ENCODE results near the gene TSHZ1. TPM values are rescaled to one million over a fixed set of nuclear protein-coding genes. Genes with fewer than 3 reads are reported as not detected.

Gene TSHZ1
- total and polyA plus RNA-seq, 5 donors from 2014 or later: 1.1 to 16.4 (median 1.5) TPM

DNA sequence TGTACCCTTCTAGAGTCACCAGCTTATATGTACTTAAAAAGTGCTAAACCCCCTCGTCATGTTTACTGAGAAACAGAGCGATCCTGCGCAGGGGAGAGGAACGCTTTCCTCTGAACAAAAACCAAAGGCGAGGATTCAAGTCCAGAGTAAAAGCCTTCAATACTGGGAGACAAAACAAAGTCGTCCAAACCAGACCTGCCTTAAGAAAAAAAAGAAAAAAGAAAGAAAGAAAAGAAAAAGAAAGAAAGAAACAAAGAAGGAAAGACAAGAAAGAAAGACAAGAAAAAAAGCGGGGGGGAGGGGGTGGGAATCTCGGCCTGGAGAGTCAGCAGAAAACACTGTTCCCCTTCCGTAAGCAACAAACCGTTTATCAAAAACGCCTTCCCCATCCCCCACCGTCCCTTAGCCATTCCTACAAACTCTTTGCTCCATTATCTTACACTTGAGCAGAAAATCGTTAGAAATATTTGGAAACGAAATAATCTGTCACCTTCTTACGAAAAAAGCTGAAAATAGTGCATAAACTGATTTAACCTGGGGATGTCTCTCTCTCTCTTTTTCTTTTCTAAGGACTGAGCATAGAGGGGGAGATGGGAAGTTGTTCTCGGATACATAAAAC lies 5.0 kb upstream of the TSHZ1 start:
- H3K27me3 Mint-ChIP-seq: peaks cover 20% of the 10 kb centered on the region
- H3K27me3 ChIP-seq (ENCODE audit: control insufficient read depth, insufficient read depth, low read length): no peaks in the 10 kb centered on the region
- no peak for DNase-seq
- H3K9me3 Mint-ChIP-seq: no peaks in the 10 kb centered on the region
- no peak overlapping the region for H3K27ac ChIP-seq (ENCODE audit: insufficient read depth, low read length, poor library complexity, severe bottlenecking)
- peaks cover 26 to 58% (median 37%) of the 10 kb centered on the region in 4 donors for H3K4me1 Mint-ChIP-seq
- peaks cover 11% of the 10 kb centered on the region for H3K36me3 ChIP-seq (ENCODE audit: control insufficient read depth, insufficient read depth, low read length)
- no peak for ATAC-seq (ENCODE audit: low read depth in 2 of 2)
- peak overlapping the region; percentile 42 to 79 (median 64) for H3K27ac Mint-ChIP-seq
- peak overlapping the region in 3 of 4 donors; percentile 91 to 100 (median 98) for H3K4me3 Mint-ChIP-seq
- H3K4me1 ChIP-seq (ENCODE audit: control insufficient read depth, insufficient read depth, low read length, poor library complexity, severe bottlenecking): peaks cover 35% of the 10 kb centered on the region
- peak overlapping the region; percentile 21 for H3K4me3 ChIP-seq (ENCODE audit: low read depth, low read length)
- H3K9me3 ChIP-seq (ENCODE audit: control insufficient read depth in 2 of 2, low read length in 2 of 2): no peaks in the 10 kb centered on the region
- peaks cover 12% of the 10 kb centered on the region for H3K36me3 Mint-ChIP-seq

DNA sequence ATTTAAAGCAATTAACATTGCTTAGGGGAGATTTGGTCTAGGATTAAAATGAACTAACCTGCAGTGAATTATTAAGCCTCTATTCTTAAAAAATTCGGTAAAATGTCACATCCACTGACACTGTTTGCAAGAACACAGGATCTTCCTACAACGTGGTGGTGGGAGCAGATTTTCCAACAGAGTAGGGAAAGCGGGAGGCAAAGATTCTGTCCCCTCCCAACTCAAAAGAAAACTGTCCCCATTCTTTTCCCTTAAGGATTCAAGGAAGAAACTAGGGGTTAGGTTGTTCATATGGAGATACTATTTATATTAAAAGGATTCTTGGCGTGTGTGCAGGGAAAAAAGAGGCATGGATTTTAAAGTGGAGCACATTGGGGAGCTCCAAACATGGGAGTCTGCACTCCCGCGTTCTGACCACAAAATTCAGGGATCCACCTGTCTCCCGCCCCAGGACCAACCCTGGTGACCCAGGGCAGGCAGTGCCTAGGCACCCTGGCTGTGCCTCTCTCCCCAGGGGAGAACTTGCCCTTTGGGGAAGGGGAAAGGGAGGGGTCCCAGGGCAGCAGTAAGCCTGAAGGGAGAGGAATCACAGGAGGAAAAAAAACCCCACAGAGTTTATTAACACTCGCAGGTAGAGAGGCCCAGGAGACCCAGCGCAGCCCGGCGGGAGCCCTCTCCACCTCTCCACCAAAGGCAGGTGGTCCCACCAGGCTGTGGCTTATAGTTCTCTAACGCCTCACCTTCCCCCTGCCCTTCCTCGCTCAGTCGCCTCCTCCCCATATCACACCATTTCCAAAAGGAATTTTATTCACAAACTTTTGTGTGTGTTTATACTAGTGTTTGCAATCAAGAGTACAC lies 3.9 kb upstream of the TSHZ1 start:
- peaks cover 31 to 57% (median 39%) of the 10 kb centered on the region in 4 donors for H3K4me1 Mint-ChIP-seq

GRCh38 chr18:75207310-75208154 lies 3.1 kb upstream of the TSHZ1 start:
- Mint-ChIP-seq H3K36me3 (no peaks in the 10 kb centered on the region), H3K4me1 (peaks cover 32 to 62% (median 41%) of the 10 kb centered on the region in 4 donors), H3K9me3 (peaks cover 0 to 1% (median 0%) of the 10 kb centered on the region in 7 donors), H3K27me3 (peaks cover 23% of the 10 kb centered on the region), H3K27ac (peak overlapping the region; percentile 94 to 100 (median 98)), H3K4me3 (peak overlapping the region; percentile 95 to 100 (median 98))
- Histone ChIP-seq H3K9me3 (ENCODE audit: control insufficient read depth in 2 of 2, low read length in 2 of 2) (no peaks in the 10 kb centered on the region), H3K27me3 (ENCODE audit: control insufficient read depth, insufficient read depth, low read length) (no peaks in the 10 kb centered on the region), H3K27ac (ENCODE audit: insufficient read depth, low read length, poor library complexity, severe bottlenecking) (peak overlapping the region; percentile 78), H3K4me3 (ENCODE audit: low read depth, low read length) (peak overlapping the region; percentile 85), H3K36me3 (ENCODE audit: control insufficient read depth, insufficient read depth, low read length) (no peaks in the 10 kb centered on the region), H3K4me1 (ENCODE audit: control insufficient read depth, insufficient read depth, low read length, poor library complexity, severe bottlenecking) (peaks cover 41% of the 10 kb centered on the region)
- peak in 1 of 2 donors; percentile 0 for ATAC-seq (ENCODE audit: low read depth in 2 of 2)
- peak in 2 of 3 donors; percentile 16 to 44 for DNase-seq

More for the DNA sequence above, 3.9 kb upstream of the TSHZ1 start:
- peak overlapping the region in 2 of 3 donors; percentile 45 to 94 for H3K27ac Mint-ChIP-seq
- Histone ChIP-seq H3K27me3 (ENCODE audit: control insufficient read depth, insufficient read depth, low read length) (no peaks in the 10 kb centered on the region), H3K4me1 (ENCODE audit: control insufficient read depth, insufficient read depth, low read length, poor library complexity, severe bottlenecking) (peaks cover 35% of the 10 kb centered on the region), H3K4me3 (ENCODE audit: low read depth, low read length) (peak overlapping the region; percentile 85), H3K9me3 (ENCODE audit: control insufficient read depth in 2 of 2, low read length in 2 of 2) (no peaks in the 10 kb centered on the region), H3K27ac (ENCODE audit: insufficient read depth, low read length, poor library complexity, severe bottlenecking) (peak overlapping the region; percentile 78), H3K36me3 (ENCODE audit: control insufficient read depth, insufficient read depth, low read length) (peaks cover 4% of the 10 kb centered on the region)
- H3K36me3 Mint-ChIP-seq: peaks cover 4% of the 10 kb centered on the region
- H3K27me3 Mint-ChIP-seq: peaks cover 23% of the 10 kb centered on the region
- ATAC-seq (ENCODE audit: low read depth in 2 of 2): no peak
- H3K4me3 Mint-ChIP-seq: peak overlapping the region; percentile 95 to 100 (median 98)
- DNase-seq: no peak
- H3K9me3 Mint-ChIP-seq: peaks cover 0 to 1% (median 0%) of the 10 kb centered on the region in 7 donors

GRCh38 chr18:75208155-75208835 lies 2.3 kb upstream of the TSHZ1 start:
- Mint-ChIP-seq H3K36me3 (no peaks in the 10 kb centered on the region), H3K9me3 (peaks cover 0 to 1% (median 0%) of the 10 kb centered on the region in 7 donors), H3K4me3 (peak overlapping the region; percentile 95 to 100 (median 98)), H3K27me3 (peaks cover 23% of the 10 kb centered on the region), H3K27ac (peak overlapping the region; percentile 94 to 100 (median 98)), H3K4me1 (peaks cover 34 to 64% (median 45%) of the 10 kb centered on the region in 4 donors)
- Histone ChIP-seq H3K36me3 (ENCODE audit: control insufficient read depth, insufficient read depth, low read length) (no peaks in the 10 kb centered on the region), H3K4me3 (ENCODE audit: low read depth, low read length) (peak overlapping the region; percentile 85), H3K4me1 (ENCODE audit: control insufficient read depth, insufficient read depth, low read length, poor library complexity, severe bottlenecking) (peaks cover 48% of the 10 kb centered on the region), H3K27me3 (ENCODE audit: control insufficient read depth, insufficient read depth, low read length) (no peaks in the 10 kb centered on the region), H3K27ac (ENCODE audit: insufficient read depth, low read length, poor library complexity, severe bottlenecking) (peak overlapping the region; percentile 78), H3K9me3 (ENCODE audit: control insufficient read depth in 2 of 2, low read length in 2 of 2) (no peaks in the 10 kb centered on the region)
- peak; percentile 7 to 64 (median 31) for DNase-seq
- ATAC-seq (ENCODE audit: low read depth in 2 of 2): peak; percentile 1 to 2

DNA sequence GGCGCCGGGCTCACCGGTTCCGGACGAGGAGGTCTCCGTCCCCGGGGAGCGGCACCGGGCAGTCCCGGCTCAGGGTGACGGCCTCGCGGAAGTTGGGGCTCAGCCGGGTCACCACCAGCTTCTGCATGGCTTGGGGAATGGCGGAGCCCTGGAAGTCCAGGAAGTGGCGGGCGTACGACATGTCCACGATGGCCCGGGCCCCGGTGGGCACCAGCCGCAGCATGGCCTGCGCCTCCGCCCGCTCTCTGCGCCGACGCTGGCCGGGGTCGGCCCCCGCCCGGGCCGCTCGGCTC lies 1.8 kb upstream of the TSHZ1 start:
- Mint-ChIP-seq H3K27me3 (peaks cover 23% of the 10 kb centered on the region), H3K4me1 (peaks cover 34 to 63% (median 47%) of the 10 kb centered on the region in 4 donors), H3K9me3 (peaks cover 0 to 1% (median 0%) of the 10 kb centered on the region in 7 donors), H3K27ac (no peak overlapping the region), H3K36me3 (no peaks in the 10 kb centered on the region), H3K4me3 (peak overlapping the region in 3 of 4 donors; percentile 95 to 100 (median 98))
- Histone ChIP-seq H3K27me3 (ENCODE audit: control insufficient read depth, insufficient read depth, low read length) (no peaks in the 10 kb centered on the region), H3K9me3 (ENCODE audit: control insufficient read depth in 2 of 2, low read length in 2 of 2) (no peaks in the 10 kb centered on the region), H3K27ac (ENCODE audit: insufficient read depth, low read length, poor library complexity, severe bottlenecking) (peak overlapping the region; percentile 78), H3K4me1 (ENCODE audit: control insufficient read depth, insufficient read depth, low read length, poor library complexity, severe bottlenecking) (peaks cover 51% of the 10 kb centered on the region), H3K4me3 (ENCODE audit: low read depth, low read length) (no peak overlapping the region), H3K36me3 (ENCODE audit: control insufficient read depth, insufficient read depth, low read length) (no peaks in the 10 kb centered on the region)
- ATAC-seq (ENCODE audit: low read depth in 2 of 2) (no peak), DNase-seq (no peak)

GRCh38 chr18:75209129-75209950 lies 1.3 kb upstream of the TSHZ1 start, which contains the start of gene PTGR3:
TSS of gene PTGR3 (minus strand) at chr18:75209139. CDS start at chr18:75209058, 81 bp downstream.
- ATAC-seq (ENCODE audit: low read depth in 2 of 2) (peak; percentile 59 to 61), DNase-seq (peak; percentile 68 to 92 (median 79))
- peaks cover 23% of the 10 kb centered on the region for H3K27me3 Mint-ChIP-seq
- no peaks in the 10 kb centered on the region for H3K36me3 Mint-ChIP-seq
- H3K4me1 ChIP-seq (ENCODE audit: control insufficient read depth, insufficient read depth, low read length, poor library complexity, severe bottlenecking): peaks cover 55% of the 10 kb centered on the region
- H3K4me3 Mint-ChIP-seq: peak within 1 kb of the TSS; percentile 98 to 100 (median 99)
- H3K9me3 ChIP-seq (ENCODE audit: control insufficient read depth in 2 of 2, low read length in 2 of 2): no peaks in the 10 kb centered on the region
- peak within 1 kb of the TSS; percentile 97 for H3K4me3 ChIP-seq (ENCODE audit: low read depth, low read length)
- H3K27me3 ChIP-seq (ENCODE audit: control insufficient read depth, insufficient read depth, low read length): no peaks in the 10 kb centered on the region
- peak within 1 kb of the TSS; percentile 94 to 100 (median 98) for H3K27ac Mint-ChIP-seq
- peaks cover 0 to 1% (median 0%) of the 10 kb centered on the region in 7 donors for H3K9me3 Mint-ChIP-seq
- H3K36me3 ChIP-seq (ENCODE audit: control insufficient read depth, insufficient read depth, low read length): no peaks in the 10 kb centered on the region
- H3K27ac ChIP-seq (ENCODE audit: insufficient read depth, low read length, poor library complexity, severe bottlenecking): peak within 1 kb of the TSS; percentile 78
- H3K4me1 Mint-ChIP-seq: peaks cover 37 to 68% (median 51%) of the 10 kb centered on the region in 4 donors

Measured in CD4-positive, CD25-positive, alpha-beta regulatory T cell (primary cell).